GM12873 (cell line): Measurements from ENCODE around the gene HRCT1.

Source experiments
- TF ChIP-seq, protein P1 (sequence below): IDR thresholded peaks from 2 replicates; pipeline ENCODE4 v1.5.1; 2012; ENCODE audit warnings: low read depth, mild to moderate bottlenecking, moderate library complexity, low read length, control low read depth; ENCODE audit not compliant: insufficient read depth; ENCODE audit errors: missing control alignments

HRCT1 gene

DNA sequence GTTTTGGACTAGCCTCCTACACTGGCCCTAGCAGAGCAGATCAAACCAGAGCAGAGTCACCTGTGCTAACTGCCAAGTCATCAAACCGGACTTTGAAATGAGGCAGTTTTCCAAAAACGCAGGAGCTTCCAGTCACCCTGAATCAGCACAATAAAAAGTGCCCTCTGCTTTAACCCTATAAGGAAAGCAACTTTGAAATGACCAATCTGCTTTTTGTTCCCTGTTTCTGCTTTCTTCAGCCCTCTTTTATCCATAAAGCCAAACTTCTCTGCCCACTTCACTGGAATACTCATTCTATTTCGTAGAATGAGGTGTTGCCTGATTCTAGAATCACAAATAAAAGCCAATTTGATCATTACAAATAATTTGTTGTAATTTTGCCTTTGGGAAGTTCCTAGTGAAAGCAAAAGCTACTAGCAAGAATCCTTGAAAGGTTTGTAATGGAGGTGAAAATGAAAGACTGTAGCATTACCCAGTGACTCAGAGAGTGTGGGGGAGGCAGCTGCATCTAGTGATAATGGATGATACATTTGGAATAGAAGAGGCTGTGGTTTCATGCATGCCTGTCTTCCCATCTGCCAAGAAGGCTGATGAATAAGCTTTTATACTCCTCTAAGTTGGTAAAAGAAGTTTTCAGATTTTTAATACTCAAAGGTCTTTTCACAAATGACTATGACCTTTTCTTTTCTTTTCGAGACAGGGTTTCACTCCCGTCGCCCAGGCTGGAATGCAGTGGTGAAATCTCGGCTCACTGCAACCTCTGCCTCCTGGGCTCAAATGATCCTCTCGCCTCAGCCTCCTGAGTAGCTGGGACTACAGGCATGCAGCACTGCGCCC lies 18.1 kb downstream of the HRCT1 start:
- TF ChIP-seq, protein P1, sequence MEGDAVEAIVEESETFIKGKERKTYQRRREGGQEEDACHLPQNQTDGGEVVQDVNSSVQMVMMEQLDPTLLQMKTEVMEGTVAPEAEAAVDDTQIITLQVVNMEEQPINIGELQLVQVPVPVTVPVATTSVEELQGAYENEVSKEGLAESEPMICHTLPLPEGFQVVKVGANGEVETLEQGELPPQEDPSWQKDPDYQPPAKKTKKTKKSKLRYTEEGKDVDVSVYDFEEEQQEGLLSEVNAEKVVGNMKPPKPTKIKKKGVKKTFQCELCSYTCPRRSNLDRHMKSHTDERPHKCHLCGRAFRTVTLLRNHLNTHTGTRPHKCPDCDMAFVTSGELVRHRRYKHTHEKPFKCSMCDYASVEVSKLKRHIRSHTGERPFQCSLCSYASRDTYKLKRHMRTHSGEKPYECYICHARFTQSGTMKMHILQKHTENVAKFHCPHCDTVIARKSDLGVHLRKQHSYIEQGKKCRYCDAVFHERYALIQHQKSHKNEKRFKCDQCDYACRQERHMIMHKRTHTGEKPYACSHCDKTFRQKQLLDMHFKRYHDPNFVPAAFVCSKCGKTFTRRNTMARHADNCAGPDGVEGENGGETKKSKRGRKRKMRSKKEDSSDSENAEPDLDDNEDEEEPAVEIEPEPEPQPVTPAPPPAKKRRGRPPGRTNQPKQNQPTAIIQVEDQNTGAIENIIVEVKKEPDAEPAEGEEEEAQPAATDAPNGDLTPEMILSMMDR: no peak

DNA sequence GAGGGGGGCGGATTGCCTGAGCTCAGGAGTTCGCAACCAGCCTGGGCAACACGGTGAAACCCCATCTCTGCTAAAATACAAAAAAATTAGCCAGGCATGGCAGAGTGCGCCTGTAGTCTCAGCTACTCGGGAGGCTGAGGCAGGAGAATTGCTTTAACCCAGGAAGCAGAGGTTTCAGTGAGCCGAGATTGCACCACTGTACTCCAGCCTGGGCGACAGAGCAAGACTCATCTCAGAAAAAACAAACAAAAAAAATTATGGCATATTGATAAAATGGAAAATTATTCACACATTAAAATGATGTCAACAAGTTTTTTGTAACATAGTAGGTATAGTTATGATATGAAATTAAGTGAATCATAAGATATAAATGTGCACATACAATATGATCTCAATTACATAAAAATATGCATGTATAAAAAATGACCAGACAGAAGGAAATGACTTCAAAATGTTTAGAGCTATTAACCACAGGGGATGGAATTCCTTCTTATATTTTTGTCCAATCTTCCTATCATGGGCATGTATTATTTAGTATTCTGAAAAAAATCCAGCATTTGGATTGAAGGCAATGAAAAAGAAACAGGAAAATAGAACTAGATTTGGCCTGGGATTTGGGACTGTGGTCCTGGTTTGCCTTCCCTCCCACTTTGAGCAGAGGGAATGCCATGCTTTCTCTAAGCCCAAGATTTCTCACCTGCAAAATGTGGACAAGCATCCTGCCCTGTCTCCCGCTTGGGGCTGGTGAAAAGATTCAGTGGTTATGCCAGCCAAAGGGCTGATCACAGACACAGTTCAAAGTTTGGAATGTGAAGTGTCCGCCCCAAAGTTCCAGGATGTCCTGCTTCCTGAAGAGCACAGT lies 22.8 kb downstream of the HRCT1 start:
- TF ChIP-seq, protein P1: no peak

DNA sequence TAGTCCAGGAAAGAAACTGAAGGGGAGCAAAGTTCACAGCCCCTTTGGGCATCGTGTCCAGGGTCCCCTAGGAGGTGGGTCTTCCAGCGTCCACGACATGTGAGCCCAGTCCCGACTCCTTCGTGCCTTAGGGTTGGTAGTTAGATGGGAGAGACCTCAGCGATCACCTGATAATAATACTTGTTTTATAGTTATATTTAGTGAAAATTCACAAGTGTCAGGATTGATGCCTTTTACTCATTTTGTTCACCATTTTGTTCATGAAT lies 23.4 kb downstream of the HRCT1 start:
- TF ChIP-seq, protein P1: no peak

DNA sequence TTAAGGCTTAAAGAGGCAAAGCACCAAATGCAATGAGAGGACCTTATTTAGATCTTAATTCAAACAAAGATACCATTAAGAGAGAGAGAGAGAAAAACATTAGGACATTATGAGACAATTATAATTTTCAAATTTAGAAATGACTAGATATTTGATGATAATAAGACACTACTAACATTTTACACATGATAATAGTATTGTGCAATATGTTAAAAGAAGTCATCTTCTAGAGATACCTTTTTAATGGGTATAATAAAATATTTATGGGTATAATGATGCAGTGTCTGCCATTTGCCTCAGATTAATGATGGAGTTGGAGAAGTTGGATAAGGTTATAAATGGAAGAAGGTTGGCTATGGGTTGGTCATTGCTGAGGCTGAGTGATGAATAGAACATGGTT lies 24.5 kb downstream of the HRCT1 start:
- TF ChIP-seq, protein P1: no peak

DNA sequence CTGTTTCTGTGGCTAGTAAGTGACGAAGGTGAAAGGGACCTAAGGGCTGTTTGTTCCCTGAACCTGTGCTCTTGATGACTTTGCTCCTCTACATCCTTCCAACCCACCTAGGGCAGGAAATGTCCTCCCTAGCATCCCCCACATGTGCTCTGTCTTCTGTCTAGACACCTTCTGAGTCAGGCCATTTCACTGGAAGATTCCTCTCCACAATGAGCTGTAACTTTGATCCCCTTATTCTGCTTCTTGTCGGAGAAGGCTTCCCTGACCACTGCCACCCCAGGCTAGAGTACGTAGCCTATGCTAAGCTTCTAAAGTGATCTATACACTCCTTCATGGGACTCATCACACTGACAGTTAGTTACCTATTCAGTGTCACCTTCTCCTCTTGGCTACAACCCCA lies 25.0 kb downstream of the HRCT1 start:
- TF ChIP-seq, protein P1: no peak

DNA sequence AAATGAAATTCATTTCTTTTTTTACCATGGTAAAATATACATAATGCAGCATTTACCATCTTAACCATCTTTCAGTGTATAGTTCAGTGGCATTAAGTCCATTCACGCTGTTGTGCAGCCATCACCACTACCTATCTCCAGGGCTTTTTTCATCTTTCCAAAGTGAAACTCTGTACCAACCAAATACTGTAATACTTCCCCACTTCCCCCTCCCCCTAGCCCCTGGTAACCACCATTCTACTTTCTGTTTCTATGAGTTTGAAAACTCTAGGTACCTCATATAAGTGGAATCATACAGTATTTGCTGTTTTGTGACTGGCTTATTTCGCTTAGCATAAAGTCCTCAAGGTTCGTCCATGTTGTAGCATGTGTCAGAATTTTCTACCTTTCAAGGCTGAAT lies 26.7 kb downstream of the HRCT1 start:
- TF ChIP-seq, protein P1: no peak

DNA sequence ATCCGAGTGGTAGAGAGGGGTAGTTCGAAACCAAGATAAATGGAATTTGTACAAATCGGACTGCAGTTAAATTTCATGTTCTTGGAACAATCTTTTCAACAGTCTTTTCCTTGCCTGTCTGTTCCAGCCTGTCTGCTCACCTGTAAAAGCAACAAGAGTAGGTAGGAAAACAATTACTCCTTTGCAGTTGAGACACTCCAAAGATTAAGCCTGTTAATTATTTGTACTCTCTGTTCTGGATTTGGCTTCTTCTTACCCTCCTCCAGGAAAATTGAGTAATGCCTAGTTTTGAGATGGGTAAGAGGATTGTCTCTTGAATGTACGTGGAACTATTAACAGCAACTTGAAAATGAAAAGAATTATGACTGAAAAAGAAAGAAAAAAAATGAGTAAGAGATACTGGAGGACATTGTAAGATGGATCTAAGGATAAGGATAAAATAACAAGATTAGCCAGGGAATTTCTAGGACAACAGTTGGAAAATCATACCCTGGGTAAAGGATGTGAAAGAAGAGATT lies 27.6 kb downstream of the HRCT1 start:
- TF ChIP-seq, protein P1: no peak
